Cardiac fibroblast (primary cell): ENCODE data around the gene RBM45.

Experiments
- DNase-seq, 2 donors: peaks; one replicate each; pipeline versions ENCODE4 v3.0.0 to v3.0.0-alpha.2; 2010; ENCODE audit warnings: low read depth in 2 of 2
- H3K4me3 ChIP-seq, 2 donors: replicated peaks in 1 of 2; 1 replicate in 1 of 2; 2 replicates in 1 of 2; pipeline ENCODE4 v1.5.1; 2011; ENCODE audit warnings: low read depth in 2 of 2, low read length in 2 of 2, mild to moderate bottlenecking in 2 of 2, moderate library complexity in 1 of 2
- TF ChIP-seq, protein P1 (sequence below): IDR thresholded peaks from one replicate; pipeline ENCODE4 v1.5.1; 2011; ENCODE audit warnings: low read depth, mild to moderate bottlenecking, low read length, inconsistent platforms

Gene RBM45

GRCh38 chr2:178177066-178177679 is 64.9 kb downstream of the RBM45 start:
- DNase-seq, result peak; percentile 38 to 47
- TF ChIP-seq, protein P1, sequence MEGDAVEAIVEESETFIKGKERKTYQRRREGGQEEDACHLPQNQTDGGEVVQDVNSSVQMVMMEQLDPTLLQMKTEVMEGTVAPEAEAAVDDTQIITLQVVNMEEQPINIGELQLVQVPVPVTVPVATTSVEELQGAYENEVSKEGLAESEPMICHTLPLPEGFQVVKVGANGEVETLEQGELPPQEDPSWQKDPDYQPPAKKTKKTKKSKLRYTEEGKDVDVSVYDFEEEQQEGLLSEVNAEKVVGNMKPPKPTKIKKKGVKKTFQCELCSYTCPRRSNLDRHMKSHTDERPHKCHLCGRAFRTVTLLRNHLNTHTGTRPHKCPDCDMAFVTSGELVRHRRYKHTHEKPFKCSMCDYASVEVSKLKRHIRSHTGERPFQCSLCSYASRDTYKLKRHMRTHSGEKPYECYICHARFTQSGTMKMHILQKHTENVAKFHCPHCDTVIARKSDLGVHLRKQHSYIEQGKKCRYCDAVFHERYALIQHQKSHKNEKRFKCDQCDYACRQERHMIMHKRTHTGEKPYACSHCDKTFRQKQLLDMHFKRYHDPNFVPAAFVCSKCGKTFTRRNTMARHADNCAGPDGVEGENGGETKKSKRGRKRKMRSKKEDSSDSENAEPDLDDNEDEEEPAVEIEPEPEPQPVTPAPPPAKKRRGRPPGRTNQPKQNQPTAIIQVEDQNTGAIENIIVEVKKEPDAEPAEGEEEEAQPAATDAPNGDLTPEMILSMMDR, result no peak
- no peak overlapping the region for H3K4me3 ChIP-seq
